T-helper 1 cell (primary cell): ENCODE results near the gene SEC23A.

Experiments used
- DNase-seq, 5 donors: peaks; one replicate each; pipeline ENCODE4 v3.0.0-alpha.2; 2012 to 2020

The SEC23A gene

DNA sequence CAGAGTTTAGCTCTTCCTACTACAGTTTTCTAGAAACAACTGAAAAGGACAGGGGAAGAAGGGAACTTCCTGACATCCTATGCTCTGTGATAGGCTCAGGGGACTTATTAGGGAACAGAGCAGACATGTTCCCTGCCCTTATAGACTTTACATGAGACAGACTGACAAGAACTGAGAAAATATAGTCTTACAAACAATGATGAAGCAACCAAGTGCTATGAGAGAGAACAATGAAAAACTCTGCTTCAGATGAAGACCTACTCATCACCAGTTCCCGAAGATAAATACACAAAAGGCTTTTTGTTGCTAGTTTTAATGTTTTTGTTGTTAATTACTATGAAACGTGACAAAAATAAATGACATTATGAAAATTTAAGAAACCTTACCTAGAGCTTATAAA, 115.3 kb downstream of the SEC23A start:
- DNase-seq: no peak

GRCh38 chr14:38982837-38983236, 120.2 kb downstream of the SEC23A start:
- DNase-seq: no peak

GRCh38 chr14:38982278-38982677, 120.8 kb downstream of the SEC23A start:
- no peak for DNase-seq
